Endothelial cell of umbilical vein (primary cell): Measurements from ENCODE around the gene FKBP8. TPM values are rescaled to one million over a fixed set of nuclear protein-coding genes. Genes with fewer than 3 reads are reported as not detected.

Experiments
- BruUV-seq: library from RNA; stranded (reverse); fragments of 400-500 nt; replicated peaks from 2 replicates; lab custom pipeline; 2021; lab: Mats Ljungman, UMichigan
- CTCF ChIA-PET: fragments of 300-600, 350-600 bp; sonication (Branson Sonifier 250); formaldehyde crosslinking; loops from one replicate; lab custom pipeline; 2021; ENCODE audit warnings: antibody characterized with exemption, inconsistent platforms; lab: Charles Lee
- POLR2A ChIA-PET: fragments of 300-600, 350-600 bp; sonication (Branson Sonifier 250); formaldehyde crosslinking; loops from one replicate; lab custom pipeline; 2021; ENCODE audit warnings: antibody characterized with exemption, inconsistent platforms; lab: Charles Lee
- DNase-seq: peaks from one replicate; pipeline ENCODE4 v3.0.0-alpha.2; 2011; ENCODE audit warnings: low read depth, low spot score
- FAIRE-seq: peaks from 2 replicates; lab custom pipeline; 2011; peaks lifted over from hg19 to GRCh38; lab: Jason Lieb, UNC
- H2AFZ ChIP-seq: 2 replicates; pipeline ENCODE4 v1.6.0; 2012; ENCODE audit warnings: low read depth, low read length, control low read depth, inconsistent platforms
- H3K27ac ChIP-seq: 2 replicates; pipeline ENCODE4 v1.5.1; 2011; ENCODE audit warnings: low read depth, mild to moderate bottlenecking, control low read depth, low read length, moderate library complexity; ENCODE audit not compliant: insufficient read depth
- H3K27me3 ChIP-seq, 2 experiments: 2 replicates each; pipeline versions ENCODE4 v1.6.0 to v1.6.1; 2011; ENCODE audit warnings: low read length in 2 of 2, mixed read lengths in 1 of 2; ENCODE audit not compliant: control insufficient read depth in 2 of 2, insufficient read depth in 2 of 2
- H3K36me3 ChIP-seq, 2 experiments: 2 replicates in 1 of 2; 3 replicates in 1 of 2; pipeline ENCODE4 v1.5.1; 2011; ENCODE audit warnings: low read length in 2 of 2, mild to moderate bottlenecking in 1 of 2, moderate library complexity in 1 of 2; ENCODE audit not compliant: control insufficient read depth in 2 of 2, insufficient read depth in 2 of 2; ENCODE audit errors: extremely low read depth in 1 of 2
- H3K4me1 ChIP-seq: 3 replicates; pipeline ENCODE4 v1.5.1; 2011; ENCODE audit warnings: mild to moderate bottlenecking, low read length; ENCODE audit not compliant: control insufficient read depth, insufficient read depth; ENCODE audit errors: extremely low read depth
- H3K4me2 ChIP-seq: 2 replicates; pipeline ENCODE4 v1.6.1; 2011; ENCODE audit warnings: low read length, control low read depth, mixed read lengths; ENCODE audit not compliant: insufficient read depth
- H3K4me3 ChIP-seq, 3 experiments: fragments of 200-600 bp in 1 of 3; sonication (generic), shearing (Covaris generic) in 1 of 3; replicated peaks in 1 of 3; 2 replicates each; pipeline ENCODE4 v1.5.1; 2011 to 2016; ENCODE audit warnings: control low read depth in 3 of 3, low read length in 3 of 3, mild to moderate bottlenecking in 2 of 3, inconsistent platforms in 1 of 3, low read depth in 1 of 3, moderate library complexity in 1 of 3; ENCODE audit not compliant: insufficient read depth in 1 of 3
- H3K79me2 ChIP-seq: 2 replicates; pipeline ENCODE4 v1.6.0; 2012; ENCODE audit warnings: low read length, inconsistent platforms; ENCODE audit not compliant: control insufficient read depth, insufficient read depth
- H3K9ac ChIP-seq: replicated peaks from 2 replicates; pipeline ENCODE3; 2011; ENCODE audit warnings: low read length, control low read depth; ENCODE audit not compliant: insufficient read depth; ENCODE audit errors: extremely low read depth
- H3K9me1 ChIP-seq: replicated peaks from 3 replicates; pipeline ENCODE4 v1.6.0; 2011; ENCODE audit warnings: mild to moderate bottlenecking, low read length; ENCODE audit not compliant: control insufficient read depth, insufficient read depth; ENCODE audit errors: extremely low read depth
- H3K9me3 ChIP-seq: replicated peaks from 2 replicates; pipeline ENCODE4 v1.5.1; 2012; ENCODE audit warnings: low read length, inconsistent platforms; ENCODE audit not compliant: control insufficient read depth, insufficient read depth
- H4K20me1 ChIP-seq: replicated peaks from 2 replicates; pipeline ENCODE3; 2011; ENCODE audit warnings: mild to moderate bottlenecking, low read length; ENCODE audit not compliant: control insufficient read depth, insufficient read depth; ENCODE audit errors: extremely low read depth
- CTCF ChIP-seq, 2 donors: IDR thresholded peaks; 1 replicate in 1 of 2; 2 replicates in 1 of 2; pipeline ENCODE4 v1.5.1; 2011; ENCODE audit warnings: low read length in 2 of 2, mild to moderate bottlenecking in 2 of 2, moderate library complexity in 2 of 2, control low read depth in 1 of 2, inconsistent platforms in 1 of 2, low read depth in 1 of 2; ENCODE audit not compliant: insufficient read depth in 1 of 2; ENCODE audit errors: extremely low read depth in 1 of 2
- EZH2 ChIP-seq: IDR thresholded peaks from 2 replicates; pipeline ENCODE4 v1.6.1; 2012; ENCODE audit warnings: borderline replicate concordance, low read depth, mild to moderate bottlenecking, moderate library complexity, low read length, inconsistent platforms; ENCODE audit not compliant: severe bottlenecking
- FOS ChIP-seq: IDR thresholded peaks from 2 replicates; pipeline ENCODE4 v1.6.1; 2011; ENCODE audit warnings: mild to moderate bottlenecking, low read length, moderate library complexity, borderline replicate concordance; ENCODE audit not compliant: insufficient read depth
- GATA2 ChIP-seq: IDR thresholded peaks from 2 replicates; pipeline ENCODE4 v1.7.0; 2011; ENCODE audit warnings: low read depth, mild to moderate bottlenecking, moderate library complexity, mixed read lengths, low read length; ENCODE audit not compliant: insufficient read length, insufficient read depth
- JUN ChIP-seq: IDR thresholded peaks from 2 replicates; pipeline ENCODE4 v1.6.1; 2011; ENCODE audit warnings: borderline replicate concordance, low read depth; ENCODE audit not compliant: insufficient read length, insufficient read depth
- MAX ChIP-seq: IDR thresholded peaks from 2 replicates; pipeline ENCODE4 v1.6.1; 2011; ENCODE audit not compliant: insufficient read depth, insufficient read length
- MYC ChIP-seq: IDR thresholded peaks from one replicate; pipeline ENCODE4 v1.6.1; 2011; ENCODE audit warnings: mild to moderate bottlenecking, low read depth, low read length
- POLR2A ChIP-seq: IDR thresholded peaks from 2 replicates; pipeline ENCODE4 v1.6.1; 2012; ENCODE audit warnings: low read depth, mild to moderate bottlenecking, control low read depth, low read length
- POLR2AphosphoS5 ChIP-seq: IDR thresholded peaks from 2 replicates; pipeline ENCODE4 v1.6.1; 2012; ENCODE audit warnings: low read depth, mild to moderate bottlenecking, control low read depth, low read length, moderate library complexity; ENCODE audit not compliant: insufficient read depth
- dilution Hi-C: fragments of 300-500 bp; cut with MboI; formaldehyde crosslinking; loops from one replicate; pipeline ENCODE4 v1.15.0; 2019; ENCODE audit warnings: low sequenced_read_pairs; ENCODE audit not compliant: extremely low pct_ligation_motif_present
- intact Hi-C: fragments of 100-400 bp; cut with micrococcal nuclease; formaldehyde crosslinking; loops from one replicate; pipeline ENCODE4 v1.10.0; 2022
- polyA plus RNA-seq, 4 experiments: library from polyadenylated mRNA; depleted of rRNA in 3 of 4; stranded (reverse) in 3 of 4; unstranded in 1 of 4; fragments of >200 nt; gene quantifications; 2 replicates each; pipeline versions ENCODE4 v1.2.1 to v1.2.3, GENCODE V29; 2011 to 2012; ENCODE audit warnings: missing spikeins in 1 of 4
- total RNA-seq: library from RNA; stranded (reverse); gene quantifications from 2 replicates; pipeline ENCODE4 v1.2.3, GENCODE V29; 2021

FKBP8 gene
- total and polyA plus RNA-seq, 2 donors (not counting 3 experiments of a cell fraction or from before 2014, with no cell fraction given), result 150 to 173 TPM

- H3K27me3 ChIP-seq, result no peaks in the 10 kb centered on the region
- H3K4me2 ChIP-seq, result no peak overlapping the region
- ChIA-PET POLR2A (no interaction called here), CTCF (interaction anchor here (1.0 to 1.4 kb wide), 5 partner anchors 8 to 28 kb away, joined by 3 to 5 read pairs (median 4); no protein-coding TSS in a partner anchor)
- no peaks in the 10 kb centered on the region for H3K9me3 ChIP-seq
- no peak overlapping the region for H2AFZ ChIP-seq
- H4K20me1 ChIP-seq, result no peaks in the 10 kb centered on the region
- peaks cover 49% of the 10 kb centered on the region for H3K79me2 ChIP-seq
- H3K9ac ChIP-seq, result no peak overlapping the region
- no peak for FAIRE-seq
- TF ChIP-seq CTCF (IDR thresholded peaks at IDR 0.05; ENCODE audit: extremely low read depth in 1 of 2, insufficient read depth in 1 of 2, low read depth in 1 of 2, low read length in 2 of 2), result no peak
- TF ChIP-seq MAX, result no peak
- no peak for TF ChIP-seq JUN
- no peak for TF ChIP-seq POLR2A
- TF ChIP-seq EZH2, result no peak
- TF ChIP-seq MYC, result no peak
- TF ChIP-seq FOS, result no peak
- TF ChIP-seq GATA2, result no peak
- TF ChIP-seq POLR2AphosphoS5, result no peak
- no peak for DNase-seq
- no peak overlapping the region for H3K4me3 ChIP-seq
- BruUV-seq, result no TSS peak
- H3K4me1 ChIP-seq, result peaks cover 3% of the 10 kb centered on the region
- H3K27ac ChIP-seq, result no peak overlapping the region
- intact Hi-C loops, result no loop called here
- dilution Hi-C loops, result no loop called here
- no peaks in the 10 kb centered on the region for H3K9me1 ChIP-seq
- no peaks in the 10 kb centered on the region for H3K36me3 ChIP-seq
Observed at GRCh38 chr19:18491995-18492953, 51.1 kb downstream of the FKBP8 start.
